ENCODE results near the gene WNT8B.

The WNT8B gene

GRCh38 chr10:100496567-100496966 lies 33.8 kb downstream of the WNT8B start:
- no peak for DNase-seq (ENCODE audit: low spot score in 2 of 2)
- no peaks in the 10 kb centered on the region for H3K27me3 ChIP-seq (ENCODE audit: low read depth)
- H3K36me3 ChIP-seq (replicated peaks), result peaks cover 33% of the 10 kb centered on the region
- in situ Hi-C loops (cut with MboI; ENCODE audit: low sequenced_read_pairs), result no loop called here
- no peaks in the 10 kb centered on the region for H3K4me1 ChIP-seq
- no peaks in the 10 kb centered on the region for H3K9me3 ChIP-seq
- no peak overlapping the region for H3K4me3 ChIP-seq

- no peaks in the 10 kb centered on the region for H3K9me3 ChIP-seq
- H3K27me3 ChIP-seq (ENCODE audit: low read depth), result no peaks in the 10 kb centered on the region
- in situ Hi-C loops (cut with MboI; ENCODE audit: low sequenced_read_pairs), result no loop called here
- no peak overlapping the region for H3K4me3 ChIP-seq
- DNase-seq (ENCODE audit: low spot score in 2 of 2), result no peak
- peaks cover 36% of the 10 kb centered on the region for H3K36me3 ChIP-seq (replicated peaks)
- no peaks in the 10 kb centered on the region for H3K4me1 ChIP-seq
Measured at GRCh38 chr10:100498059-100498458, 35.2 kb downstream of the WNT8B start.

GRCh38 chr10:100501423-100501822 lies 38.6 kb downstream of the WNT8B start:
- DNase-seq (ENCODE audit: low spot score in 2 of 2), result no peak
- Histone ChIP-seq H3K4me1 (peaks cover 8% of the 10 kb centered on the region), H3K36me3 (replicated peaks) (peaks cover 35% of the 10 kb centered on the region), H3K27me3 (ENCODE audit: low read depth) (no peaks in the 10 kb centered on the region), H3K4me3 (no peak overlapping the region), H3K9me3 (no peaks in the 10 kb centered on the region)
- in situ Hi-C loops (cut with MboI; ENCODE audit: low sequenced_read_pairs), result loop anchor here (10.0 kb wide), 1 partner anchor 157 kb away; the partner anchor contains the start of gene SCD

GRCh38 chr10:100502926-100503494 lies 40.2 kb downstream of the WNT8B start:
- Histone ChIP-seq H3K4me3 (no peak overlapping the region), H3K4me1 (peaks cover 8% of the 10 kb centered on the region), H3K27me3 (ENCODE audit: low read depth) (no peaks in the 10 kb centered on the region), H3K9me3 (no peaks in the 10 kb centered on the region), H3K36me3 (replicated peaks) (peaks cover 37% of the 10 kb centered on the region)
- no peak for DNase-seq (ENCODE audit: low spot score in 2 of 2)
- in situ Hi-C loops (cut with MboI; ENCODE audit: low sequenced_read_pairs), result loop anchor here (10.0 kb wide), 1 partner anchor 158 kb away; the partner anchor contains the start of gene SCD

- Histone ChIP-seq H3K9me3 (no peaks in the 10 kb centered on the region), H3K27me3 (ENCODE audit: low read depth) (no peaks in the 10 kb centered on the region), H3K4me3 (no peak overlapping the region), H3K4me1 (peaks cover 8% of the 10 kb centered on the region), H3K36me3 (replicated peaks) (peaks cover 34% of the 10 kb centered on the region)
- DNase-seq (ENCODE audit: low spot score in 2 of 2), result peak; percentile 41 to 56
- in situ Hi-C loops (cut with MboI; ENCODE audit: low sequenced_read_pairs), result loop anchor here (10.0 kb wide), 1 partner anchor 159 kb away; the partner anchor contains the start of gene SCD
Measured at GRCh38 chr10:100504096-100504495, 41.3 kb downstream of the WNT8B start.

- in situ Hi-C loops (cut with MboI; ENCODE audit: low sequenced_read_pairs), result loop anchor here (5.0 to 10.0 kb wide), 2 partner anchors 73 to 160 kb away; partner anchors contain the start of gene SCD
- Histone ChIP-seq H3K4me1 (peaks cover 8% of the 10 kb centered on the region), H3K27me3 (ENCODE audit: low read depth) (no peaks in the 10 kb centered on the region), H3K36me3 (replicated peaks) (peaks cover 28% of the 10 kb centered on the region), H3K9me3 (no peaks in the 10 kb centered on the region), H3K4me3 (no peak overlapping the region)
- DNase-seq (ENCODE audit: low spot score in 2 of 2), result no peak
Measured at GRCh38 chr10:100505164-100505563, 42.4 kb downstream of the WNT8B start.

- in situ Hi-C loops (cut with MboI; ENCODE audit: low sequenced_read_pairs), result loop anchor here (5.0 to 10.0 kb wide), 2 partner anchors 74 to 162 kb away; partner anchors contain the start of gene SCD
Measured at GRCh38 chr10:100506596-100507356, 44.0 kb downstream of the WNT8B start.

GRCh38 chr10:100507357-100507732 lies 44.5 kb downstream of the WNT8B start:
- Histone ChIP-seq H3K4me3 (no peak overlapping the region), H3K9me3 (no peaks in the 10 kb centered on the region), H3K4me1 (peaks cover 8% of the 10 kb centered on the region), H3K36me3 (replicated peaks) (peaks cover 15% of the 10 kb centered on the region), H3K27me3 (ENCODE audit: low read depth) (no peaks in the 10 kb centered on the region)
- DNase-seq (ENCODE audit: low spot score in 2 of 2), result no peak
- in situ Hi-C loops (cut with MboI; ENCODE audit: low sequenced_read_pairs), result loop anchor here (5.0 to 10.0 kb wide), 2 partner anchors 75 to 163 kb away; partner anchors contain the start of gene SCD

More at GRCh38 chr10:100506596-100507356, 44.0 kb downstream of the WNT8B start:
- H3K9me3 ChIP-seq, result no peaks in the 10 kb centered on the region
- H3K4me1 ChIP-seq, result peaks cover 8% of the 10 kb centered on the region
- H3K36me3 ChIP-seq (replicated peaks), result peaks cover 17% of the 10 kb centered on the region
- no peak overlapping the region for H3K4me3 ChIP-seq
- H3K27me3 ChIP-seq (ENCODE audit: low read depth), result no peaks in the 10 kb centered on the region
- no peak for DNase-seq (ENCODE audit: low spot score in 2 of 2)

- Histone ChIP-seq H3K36me3 (replicated peaks) (peaks cover 15% of the 10 kb centered on the region), H3K9me3 (no peaks in the 10 kb centered on the region), H3K4me1 (peaks cover 8% of the 10 kb centered on the region), H3K27me3 (ENCODE audit: low read depth) (no peaks in the 10 kb centered on the region), H3K4me3 (no peak overlapping the region)
- in situ Hi-C loops (cut with MboI; ENCODE audit: low sequenced_read_pairs), result loop anchor here (5.0 to 10.0 kb wide), 2 partner anchors 76 to 163 kb away; partner anchors contain the start of gene SCD
- DNase-seq (ENCODE audit: low spot score in 2 of 2), result no peak
Measured at GRCh38 chr10:100508266-100508665, 45.5 kb downstream of the WNT8B start.

GRCh38 chr10:100508691-100509150 lies 45.9 kb downstream of the WNT8B start:
- Histone ChIP-seq H3K4me3 (no peak overlapping the region), H3K9me3 (no peaks in the 10 kb centered on the region), H3K4me1 (peaks cover 7% of the 10 kb centered on the region), H3K36me3 (replicated peaks) (peaks cover 15% of the 10 kb centered on the region), H3K27me3 (ENCODE audit: low read depth) (no peaks in the 10 kb centered on the region)
- DNase-seq (ENCODE audit: low spot score in 2 of 2), result peak; percentile 56 to 64
- in situ Hi-C loops (cut with MboI; ENCODE audit: low sequenced_read_pairs), result loop anchor here (5.0 to 10.0 kb wide), 2 partner anchors 76 to 164 kb away; partner anchors contain the start of gene SCD

- H3K4me1 ChIP-seq, result peaks cover 3% of the 10 kb centered on the region
- no peak overlapping the region for H3K4me3 ChIP-seq
- no peaks in the 10 kb centered on the region for H3K27me3 ChIP-seq (ENCODE audit: low read depth)
- H3K36me3 ChIP-seq (replicated peaks), result peaks cover 15% of the 10 kb centered on the region
- in situ Hi-C loops (cut with MboI; ENCODE audit: low sequenced_read_pairs), result loop anchor here (5.0 to 10.0 kb wide), 2 partner anchors 77 to 165 kb away; partner anchors contain the start of gene SCD
- no peaks in the 10 kb centered on the region for H3K9me3 ChIP-seq
- DNase-seq (ENCODE audit: low spot score in 2 of 2), result no peak
Measured at GRCh38 chr10:100509241-100509840, 46.5 kb downstream of the WNT8B start.

GRCh38 chr10:100510533-100511308 lies 47.9 kb downstream of the WNT8B start:
- Histone ChIP-seq H3K9me3 (no peaks in the 10 kb centered on the region), H3K4me3 (no peak overlapping the region), H3K4me1 (no peaks in the 10 kb centered on the region), H3K36me3 (replicated peaks) (peaks cover 12% of the 10 kb centered on the region), H3K27me3 (ENCODE audit: low read depth) (no peaks in the 10 kb centered on the region)
- in situ Hi-C loops (cut with MboI; ENCODE audit: low sequenced_read_pairs), result no loop called here
- DNase-seq (ENCODE audit: low spot score in 2 of 2), result no peak

GRCh38 chr10:100515612-100516011 lies 52.8 kb downstream of the WNT8B start:
- in situ Hi-C loops (cut with MboI; ENCODE audit: low sequenced_read_pairs), result no loop called here
- H3K4me1 ChIP-seq, result no peaks in the 10 kb centered on the region
- H3K4me3 ChIP-seq, result no peak overlapping the region
- DNase-seq (ENCODE audit: low spot score in 2 of 2), result no peak
- H3K27me3 ChIP-seq (ENCODE audit: low read depth), result no peaks in the 10 kb centered on the region
- H3K9me3 ChIP-seq, result no peaks in the 10 kb centered on the region
- H3K36me3 ChIP-seq (replicated peaks), result peaks cover 3% of the 10 kb centered on the region; the same call in 1 of the 2 replicates
